KMS-11 (cell line): ENCODE results near the gene PNPLA4.

Source experiments
- H2AFZ ChIP-seq: fragments of 200-600 bp; sonication (generic); 2 replicates; pipeline ENCODE4 v1.6.1; 2016; ENCODE audit warnings: antibody characterized with exemption, mixed run types, low read depth
- H3K27ac ChIP-seq: fragments of 200-600 bp; sonication (generic); 2 replicates; pipeline ENCODE4 v1.6.1; 2016; ENCODE audit warnings: mild to moderate bottlenecking, mixed run types
- H3K27me3 ChIP-seq: fragments of 200-600 bp; sonication (generic); 2 replicates; pipeline ENCODE4 v1.6.1; 2017; ENCODE audit warnings: mild to moderate bottlenecking, low read depth, mixed run types, moderate library complexity; ENCODE audit not compliant: insufficient read depth
- H3K36me3 ChIP-seq: fragments of 200-600 bp; sonication (generic); 2 replicates; pipeline ENCODE4 v1.6.1; 2017; ENCODE audit warnings: mild to moderate bottlenecking, mixed run types; ENCODE audit not compliant: insufficient read depth
- H3K4me1 ChIP-seq: fragments of 200-600 bp; sonication (generic); 2 replicates; pipeline ENCODE4 v1.6.1; 2016; ENCODE audit warnings: mild to moderate bottlenecking, low read depth, mixed run types; ENCODE audit not compliant: poor library complexity, severe bottlenecking
- H3K4me2 ChIP-seq: fragments of 200-600 bp; sonication (generic); 2 replicates; pipeline ENCODE4 v1.7.0; 2016; ENCODE audit warnings: mild to moderate bottlenecking, mixed run types
- H3K4me3 ChIP-seq: fragments of 200-600 bp; sonication (generic); IDR thresholded peaks from 2 replicates; pipeline ENCODE4 v1.6.1; 2017; ENCODE audit warnings: low read depth, low read length, mixed read lengths; ENCODE audit not compliant: insufficient read depth
- H3K79me2 ChIP-seq: fragments of 200-600 bp; sonication (generic); 2 replicates; pipeline ENCODE4 v1.6.1; 2016; ENCODE audit warnings: low read depth, mixed run types; ENCODE audit not compliant: insufficient read depth
- H3K9ac ChIP-seq: fragments of 200-600 bp; sonication (generic); 2 replicates; pipeline ENCODE4 v1.6.1; 2016; ENCODE audit warnings: mild to moderate bottlenecking, mixed run types
- H4K20me1 ChIP-seq: fragments of 200-600 bp; sonication (generic); 2 replicates; pipeline ENCODE4 v1.6.1; 2016; ENCODE audit warnings: mild to moderate bottlenecking, mixed run types; ENCODE audit not compliant: insufficient read depth
- TF ChIP-seq, protein P1 (sequence below): fragments of 200-600 bp; sonication (generic); conservative IDR thresholded peaks from 2 replicates; pipeline ENCODE4 v1.6.1; 2017; ENCODE audit warnings: low read depth, mild to moderate bottlenecking, antibody characterized with exemption, low read length, moderate library complexity, mixed read lengths

PNPLA4 gene

DNA sequence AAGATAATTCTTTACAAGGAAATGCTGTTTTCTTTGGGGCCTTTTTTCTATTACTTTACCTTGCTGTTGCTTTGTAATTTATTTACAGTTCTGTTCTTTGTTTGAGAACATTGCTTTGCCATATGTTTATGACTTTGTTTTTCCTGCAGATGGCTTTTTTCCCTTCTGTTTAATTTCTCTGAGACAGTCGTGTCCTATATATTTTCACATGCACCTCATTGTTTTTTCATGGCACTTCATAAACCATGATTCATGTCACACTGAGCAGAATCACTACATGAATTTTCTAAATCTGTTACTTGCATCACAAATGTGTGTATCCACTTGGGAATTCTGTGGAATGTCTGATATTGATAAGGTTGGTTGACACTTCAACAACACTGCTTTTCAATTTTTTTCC lies 33.0 kb upstream of the PNPLA4 start:
- Histone ChIP-seq H3K27ac (no peak overlapping the region), H3K27me3 (no peaks in the 10 kb centered on the region), H4K20me1 (no peaks in the 10 kb centered on the region), H3K79me2 (no peaks in the 10 kb centered on the region), H2AFZ (no peak overlapping the region), H3K4me1 (no peaks in the 10 kb centered on the region), H3K4me2 (no peak overlapping the region), H3K36me3 (no peaks in the 10 kb centered on the region), H3K9ac (no peak overlapping the region), H3K4me3 (no peak overlapping the region)
- TF ChIP-seq, protein P1, sequence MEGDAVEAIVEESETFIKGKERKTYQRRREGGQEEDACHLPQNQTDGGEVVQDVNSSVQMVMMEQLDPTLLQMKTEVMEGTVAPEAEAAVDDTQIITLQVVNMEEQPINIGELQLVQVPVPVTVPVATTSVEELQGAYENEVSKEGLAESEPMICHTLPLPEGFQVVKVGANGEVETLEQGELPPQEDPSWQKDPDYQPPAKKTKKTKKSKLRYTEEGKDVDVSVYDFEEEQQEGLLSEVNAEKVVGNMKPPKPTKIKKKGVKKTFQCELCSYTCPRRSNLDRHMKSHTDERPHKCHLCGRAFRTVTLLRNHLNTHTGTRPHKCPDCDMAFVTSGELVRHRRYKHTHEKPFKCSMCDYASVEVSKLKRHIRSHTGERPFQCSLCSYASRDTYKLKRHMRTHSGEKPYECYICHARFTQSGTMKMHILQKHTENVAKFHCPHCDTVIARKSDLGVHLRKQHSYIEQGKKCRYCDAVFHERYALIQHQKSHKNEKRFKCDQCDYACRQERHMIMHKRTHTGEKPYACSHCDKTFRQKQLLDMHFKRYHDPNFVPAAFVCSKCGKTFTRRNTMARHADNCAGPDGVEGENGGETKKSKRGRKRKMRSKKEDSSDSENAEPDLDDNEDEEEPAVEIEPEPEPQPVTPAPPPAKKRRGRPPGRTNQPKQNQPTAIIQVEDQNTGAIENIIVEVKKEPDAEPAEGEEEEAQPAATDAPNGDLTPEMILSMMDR, result no peak

DNA sequence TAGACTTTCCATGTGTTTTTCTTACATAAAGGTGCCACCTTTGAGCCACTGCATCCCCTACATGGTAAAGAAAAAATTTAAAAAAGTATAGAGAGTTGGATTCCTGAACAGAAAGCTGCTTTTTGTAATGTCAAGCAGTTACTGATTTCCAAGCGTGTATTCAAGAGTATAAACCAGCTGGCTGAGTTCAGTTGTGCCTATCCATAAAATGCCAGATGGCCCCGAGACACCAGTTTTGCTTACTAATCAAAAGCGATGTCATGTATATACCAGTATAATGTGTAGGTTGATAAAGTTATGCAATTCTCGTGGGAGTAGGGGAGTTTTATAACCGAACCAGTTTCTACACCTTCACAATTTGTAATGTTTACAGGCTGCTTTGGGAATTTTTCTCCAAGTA lies 26.2 kb upstream of the PNPLA4 start:
- no peaks in the 10 kb centered on the region for H4K20me1 ChIP-seq
- no peak overlapping the region for H2AFZ ChIP-seq
- TF ChIP-seq, protein P1, result no peak
- no peaks in the 10 kb centered on the region for H3K79me2 ChIP-seq
- H3K9ac ChIP-seq, result no peak overlapping the region
- no peaks in the 10 kb centered on the region for H3K4me1 ChIP-seq
- H3K27ac ChIP-seq, result no peak overlapping the region
- no peak overlapping the region for H3K4me2 ChIP-seq
- no peaks in the 10 kb centered on the region for H3K27me3 ChIP-seq
- H3K36me3 ChIP-seq, result no peaks in the 10 kb centered on the region
- no peak overlapping the region for H3K4me3 ChIP-seq

DNA sequence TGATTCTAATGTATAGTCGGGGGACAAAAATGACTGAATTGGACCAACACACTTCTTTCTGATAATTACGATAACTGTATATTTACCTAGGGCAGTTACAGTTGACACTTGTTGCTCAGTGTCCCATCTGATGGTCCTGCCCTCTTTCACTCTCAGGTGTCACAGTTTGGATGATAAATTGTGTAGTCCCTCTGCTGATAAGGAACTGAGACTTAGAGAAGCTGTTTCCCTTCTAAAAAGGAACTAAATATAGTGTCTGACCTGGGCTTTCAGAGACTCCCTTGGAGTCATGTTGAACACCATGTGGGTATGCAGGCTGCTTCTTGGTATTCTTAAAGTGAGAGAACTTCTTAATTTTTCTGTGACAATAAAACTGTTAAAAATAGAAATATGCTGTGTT lies 23.7 kb upstream of the PNPLA4 start:
- no peaks in the 10 kb centered on the region for H3K36me3 ChIP-seq
- no peak overlapping the region for H3K27ac ChIP-seq
- H4K20me1 ChIP-seq, result no peaks in the 10 kb centered on the region
- no peaks in the 10 kb centered on the region for H3K27me3 ChIP-seq
- no peak overlapping the region for H2AFZ ChIP-seq
- no peak overlapping the region for H3K9ac ChIP-seq
- no peaks in the 10 kb centered on the region for H3K4me1 ChIP-seq
- H3K4me2 ChIP-seq, result no peak overlapping the region
- TF ChIP-seq, protein P1, result no peak
- no peaks in the 10 kb centered on the region for H3K79me2 ChIP-seq
- no peak overlapping the region for H3K4me3 ChIP-seq

DNA sequence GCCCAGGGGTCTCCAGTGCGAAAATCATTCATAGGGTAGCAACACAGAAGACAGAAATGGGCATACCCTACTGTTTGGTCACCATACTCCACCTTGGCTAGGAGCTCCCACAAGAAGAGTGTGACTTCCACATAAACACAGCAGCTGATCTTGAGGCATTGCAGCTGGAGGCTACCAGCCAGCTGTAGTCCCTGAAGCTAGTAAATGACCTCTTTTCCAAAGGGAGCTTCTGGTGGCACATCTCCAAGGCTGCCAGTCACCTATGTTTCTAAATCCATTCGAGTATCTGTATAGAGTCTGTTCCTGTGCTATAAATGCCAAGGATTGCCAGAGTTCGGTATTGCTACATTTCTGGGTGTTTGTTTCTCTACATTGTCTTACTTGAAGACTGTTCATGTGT lies 21.3 kb upstream of the PNPLA4 start:
- Histone ChIP-seq H3K27me3 (no peaks in the 10 kb centered on the region), H3K36me3 (no peaks in the 10 kb centered on the region), H3K79me2 (no peaks in the 10 kb centered on the region), H3K4me2 (no peak overlapping the region), H3K27ac (no peak overlapping the region), H4K20me1 (no peaks in the 10 kb centered on the region), H3K4me1 (no peaks in the 10 kb centered on the region), H2AFZ (no peak overlapping the region), H3K4me3 (no peak overlapping the region), H3K9ac (no peak overlapping the region)
- TF ChIP-seq, protein P1, result no peak

DNA sequence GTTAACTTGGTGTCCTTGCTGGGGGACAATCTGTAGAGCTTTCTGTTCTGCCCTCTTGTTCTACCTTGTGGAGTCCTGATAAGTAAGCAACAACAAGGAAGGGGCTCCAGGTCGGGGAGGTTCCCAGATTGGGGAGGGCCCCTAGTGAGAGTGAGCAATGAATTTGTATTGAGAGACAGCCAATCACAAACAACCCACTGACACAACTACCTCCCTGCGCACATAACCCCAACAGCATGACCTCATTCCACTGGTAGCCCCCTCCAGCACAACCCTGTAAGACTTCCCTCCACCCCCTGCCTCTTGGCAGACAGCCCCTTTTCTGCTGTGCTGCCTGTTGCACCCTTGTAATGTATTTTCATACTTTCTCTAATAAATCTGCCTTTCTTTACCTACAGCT lies 19.7 kb upstream of the PNPLA4 start:
- Histone ChIP-seq H3K4me3 (no peak overlapping the region), H3K27ac (no peak overlapping the region), H3K4me2 (no peak overlapping the region), H4K20me1 (no peaks in the 10 kb centered on the region), H3K36me3 (no peaks in the 10 kb centered on the region), H3K27me3 (no peaks in the 10 kb centered on the region), H3K79me2 (no peaks in the 10 kb centered on the region), H2AFZ (no peak overlapping the region), H3K9ac (no peak overlapping the region), H3K4me1 (no peaks in the 10 kb centered on the region)
- TF ChIP-seq, protein P1, result no peak
